Measurements from ENCODE around the gene IRAK4. TPM values are rescaled to one million over a fixed set of nuclear protein-coding genes. Genes with fewer than 3 reads are reported as not detected.

Gene IRAK4
- total and polyA plus RNA-seq, 12 donors: 9.8 to 25.6 (median 12.4) TPM

DNA sequence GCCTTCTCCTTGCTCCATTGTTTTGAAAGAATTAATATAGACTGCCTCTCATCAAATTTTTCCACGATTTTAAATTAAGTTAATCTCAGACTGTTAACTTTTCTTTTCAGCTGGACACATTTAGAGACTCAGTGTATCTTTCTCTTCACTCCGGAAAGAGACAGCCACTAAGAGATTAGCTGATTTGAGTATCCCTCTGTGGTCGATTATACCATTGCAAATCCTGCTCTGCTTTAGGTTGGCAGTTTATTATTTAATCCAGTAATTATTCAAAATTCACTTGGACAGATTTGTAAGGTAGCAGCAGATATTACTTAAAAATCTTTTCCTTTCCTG, 48.0 kb downstream of the IRAK4 start:
- peak overlapping the region; percentile 15 to 98 (median 50) for H3K4me3 ChIP-seq
- TF ChIP-seq POLR2A (IDR thresholded peaks at IDR 0.05): no peak
- H3K9me3 ChIP-seq (replicated peaks in 1 of 3): no peaks in the 10 kb centered on the region
- intact Hi-C loops (cut with DNase I): loop anchor here in 1 of 2 donors (10.0 kb wide), 1 partner anchor 78 kb away; no protein-coding TSS in a partner anchor
- WGBS, 4 donors: 1 to 4% (median 3%) methylated on average over 3 of the region's 3 CpGs
- H3K27me3 ChIP-seq: no peaks in the 10 kb centered on the region
- H3K27ac ChIP-seq: peak overlapping the region; percentile 94 to 100 (median 98)
- no peak for DNase-seq
- peaks cover 0 to 10% of the 10 kb centered on the region in 2 donors for H3K36me3 ChIP-seq (replicated peaks in 1 of 2)
- peaks cover 0 to 37% of the 10 kb centered on the region in 2 donors for H3K4me1 ChIP-seq (replicated peaks in 1 of 2)

DNA sequence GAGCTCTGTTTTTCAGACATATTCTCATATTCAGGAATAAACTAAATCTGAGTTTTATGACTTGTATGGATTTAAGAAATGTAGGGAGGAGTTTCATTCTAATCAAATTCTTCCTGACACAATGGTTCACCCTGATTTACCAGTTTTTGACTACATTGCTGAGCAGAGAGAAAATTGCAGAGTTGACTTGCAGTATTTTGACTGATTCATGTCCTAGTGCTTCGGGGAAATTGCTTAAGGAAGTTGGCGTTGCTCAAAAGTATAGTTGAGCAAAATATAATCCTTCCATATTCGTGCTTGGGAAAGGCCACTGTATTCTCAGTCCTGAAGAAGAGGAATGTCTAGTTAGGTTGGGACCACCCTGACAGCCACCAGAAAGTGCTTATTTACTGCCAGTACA, 48.6 kb downstream of the IRAK4 start:
- intact Hi-C loops (cut with DNase I): loop anchor here in 1 of 2 donors (10.0 kb wide), 1 partner anchor 77 kb away; no protein-coding TSS in a partner anchor
- H3K36me3 ChIP-seq (replicated peaks in 1 of 2): peaks cover 0 to 6% of the 10 kb centered on the region in 2 donors
- WGBS, 4 donors: 63 to 88% (median 70%) methylated on average over 3 of the region's 3 CpGs
- peak overlapping the region in 3 of 5 donors; percentile 96 to 99 (median 98) for H3K27ac ChIP-seq
- H3K27me3 ChIP-seq: no peaks in the 10 kb centered on the region
- no peak for DNase-seq
- TF ChIP-seq CTCF (IDR thresholded peaks at IDR 0.05) (no peak), POLR2A (IDR thresholded peaks at IDR 0.05) (no peak)
- peaks cover 0 to 37% of the 10 kb centered on the region in 2 donors for H3K4me1 ChIP-seq (replicated peaks in 1 of 2)
- H3K9me3 ChIP-seq (replicated peaks in 1 of 3): no peaks in the 10 kb centered on the region
- no peak overlapping the region for H3K4me3 ChIP-seq

GRCh38 chr12:43812057-43812456, 53.3 kb downstream of the IRAK4 start:
- Histone ChIP-seq H3K27ac (no peak overlapping the region), H3K27me3 (no peaks in the 10 kb centered on the region), H3K9me3 (replicated peaks in 1 of 3) (no peaks in the 10 kb centered on the region), H3K4me3 (no peak overlapping the region), H3K36me3 (replicated peaks in 1 of 2) (no peaks in the 10 kb centered on the region), H3K4me1 (replicated peaks in 1 of 2) (peaks cover 0 to 3% of the 10 kb centered on the region in 2 donors)
- intact Hi-C loops (cut with DNase I): no loop called here
- TF ChIP-seq POLR2A (IDR thresholded peaks at IDR 0.05) (no peak), CTCF (IDR thresholded peaks at IDR 0.05) (no peak)
- 76 to 89% (median 83%) methylated on average over 2 of the region's 2 CpGs for WGBS, 4 donors
- DNase-seq: no peak

GRCh38 chr12:43812926-43813325, 54.2 kb downstream of the IRAK4 start:
- H3K9me3 ChIP-seq (replicated peaks in 1 of 3): no peaks in the 10 kb centered on the region

More at GRCh38 chr12:43812926-43813325, 54.2 kb downstream of the IRAK4 start:
- no peak overlapping the region for H3K4me3 ChIP-seq
- no peaks in the 10 kb centered on the region for H3K36me3 ChIP-seq (replicated peaks in 1 of 2)
- intact Hi-C loops (cut with DNase I): no loop called here
- 89 to 94% (median 93%) methylated on average over 4 of the region's 4 CpGs for WGBS, 4 donors
- H3K4me1 ChIP-seq (replicated peaks in 1 of 2): no peaks in the 10 kb centered on the region
- TF ChIP-seq CTCF (IDR thresholded peaks at IDR 0.05) (no peak), POLR2A (IDR thresholded peaks at IDR 0.05) (no peak)
- H3K27me3 ChIP-seq: no peaks in the 10 kb centered on the region
- no peak for DNase-seq
- H3K27ac ChIP-seq: no peak overlapping the region
